HUES6 (cell line): ENCODE measurements around the gene ALG1.
"Not testable (repeated sequence)": the region's sequence is repeated elsewhere in the genome, so short reads cannot be mapped to it uniquely, and the experiment has no call there.

ENCODE experiments used
- H3K27ac ChIP-seq: 2 replicates; pipeline ENCODE4 v1.7.0; 2013; ENCODE audit warnings: low read depth, mild to moderate bottlenecking, low read length, inconsistent platforms
- H3K27me3 ChIP-seq: 2 replicates; pipeline ENCODE4 v1.6.1; 2013; ENCODE audit warnings: low read length; ENCODE audit not compliant: control insufficient read depth, insufficient read depth
- H3K36me3 ChIP-seq: 2 replicates; pipeline ENCODE4 v1.6.1; 2013; ENCODE audit warnings: low read length; ENCODE audit not compliant: control insufficient read depth, insufficient read depth
- H3K4me1 ChIP-seq: 2 replicates; pipeline ENCODE4 v1.6.1; 2013; ENCODE audit warnings: low read length; ENCODE audit not compliant: control insufficient read depth, insufficient read depth
- H3K4me3 ChIP-seq: 2 replicates; pipeline ENCODE4 v1.5.1; 2013; ENCODE audit warnings: low read depth, low read length
- H3K9ac ChIP-seq: one replicate; pipeline ENCODE4 v1.6.1; 2013; ENCODE audit warnings: mild to moderate bottlenecking, low read length
- H3K9me3 ChIP-seq: 2 replicates; pipeline ENCODE4 v1.6.1; 2013; ENCODE audit warnings: low read depth, low read length; ENCODE audit not compliant: control insufficient read depth, insufficient read depth

Gene ALG1

DNA sequence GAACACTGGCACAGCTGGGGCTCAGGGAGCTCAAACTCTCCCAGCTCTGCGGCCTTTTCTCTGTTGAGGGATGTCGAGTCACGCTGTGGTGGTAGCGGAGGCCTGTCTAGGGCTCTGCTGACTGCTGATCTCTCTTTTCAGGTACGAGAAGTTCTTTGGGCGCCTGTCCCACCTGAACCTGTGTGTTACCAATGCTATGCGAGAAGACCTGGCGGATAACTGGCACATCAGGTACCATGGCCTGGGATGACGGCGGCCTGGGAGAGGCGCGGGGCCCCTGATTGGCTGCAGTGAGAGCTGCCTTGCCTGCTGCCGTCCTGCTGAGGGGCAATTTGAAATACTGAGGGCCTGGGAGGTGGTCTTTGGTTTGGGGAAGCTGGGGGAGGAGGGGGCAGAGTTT lies 5.7 kb downstream of the ALG1 start:
- no peaks in the 10 kb centered on the region for H3K27me3 ChIP-seq
- H3K4me1 ChIP-seq: peaks cover 6% of the 10 kb centered on the region
- H3K9ac ChIP-seq: no peak overlapping the region
- peaks cover 38% of the 10 kb centered on the region for H3K36me3 ChIP-seq
- H3K27ac ChIP-seq: no peak overlapping the region
- H3K9me3 ChIP-seq: no peaks in the 10 kb centered on the region
- H3K4me3 ChIP-seq: no peak overlapping the region

DNA sequence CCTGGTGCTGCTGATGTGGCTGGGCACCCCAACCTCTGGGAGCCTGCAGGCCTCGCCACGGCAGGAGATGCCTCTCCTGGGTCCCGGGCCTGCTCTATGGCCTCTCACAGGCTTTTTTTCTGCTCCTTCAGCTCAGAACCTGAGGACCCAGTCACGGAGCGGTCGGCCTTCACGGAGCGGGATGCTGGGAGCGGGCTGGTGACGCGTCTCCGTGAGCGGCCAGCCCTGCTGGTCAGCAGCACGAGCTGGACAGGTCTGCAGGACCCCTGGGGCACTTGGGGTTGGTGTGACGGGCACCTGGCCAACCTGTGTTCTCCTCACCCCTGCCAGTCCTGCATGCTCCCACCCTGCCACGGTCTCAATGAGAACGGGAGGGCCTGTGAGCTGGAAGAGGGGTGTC lies 7.0 kb downstream of the ALG1 start:
- Histone ChIP-seq H3K9ac (no peak overlapping the region), H3K4me3 (no peak overlapping the region), H3K27me3 (no peaks in the 10 kb centered on the region), H3K9me3 (no peaks in the 10 kb centered on the region), H3K4me1 (no peaks in the 10 kb centered on the region), H3K27ac (no peak overlapping the region), H3K36me3 (peaks cover 34% of the 10 kb centered on the region)

DNA sequence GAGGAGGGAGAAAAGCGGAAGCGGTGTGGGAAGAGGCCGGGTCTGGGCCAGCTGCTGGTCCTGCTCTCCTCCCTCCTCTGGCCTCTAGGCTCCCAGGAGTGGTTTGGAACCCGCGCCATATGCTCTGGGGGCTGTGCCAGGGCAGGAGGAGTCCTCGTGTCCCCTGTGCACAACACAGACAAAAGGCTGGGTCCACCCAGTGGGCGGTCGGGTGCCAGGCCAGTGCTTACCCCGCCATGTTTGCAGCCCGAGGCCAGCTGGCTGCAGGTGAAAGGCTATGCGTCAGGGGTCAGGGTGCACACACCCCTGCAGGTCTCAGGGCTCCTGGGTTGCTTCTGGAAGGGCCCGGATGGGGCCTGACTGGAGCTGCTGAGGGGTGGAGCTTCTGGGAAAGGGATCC lies 8.8 kb downstream of the ALG1 start:
- H3K4me3 ChIP-seq, H3K27me3 ChIP-seq, H3K9ac ChIP-seq, H3K4me1 ChIP-seq, H3K27ac ChIP-seq, H3K9me3 ChIP-seq: not testable (repeated sequence)
- peaks cover 30% of the 10 kb centered on the region for H3K36me3 ChIP-seq

DNA sequence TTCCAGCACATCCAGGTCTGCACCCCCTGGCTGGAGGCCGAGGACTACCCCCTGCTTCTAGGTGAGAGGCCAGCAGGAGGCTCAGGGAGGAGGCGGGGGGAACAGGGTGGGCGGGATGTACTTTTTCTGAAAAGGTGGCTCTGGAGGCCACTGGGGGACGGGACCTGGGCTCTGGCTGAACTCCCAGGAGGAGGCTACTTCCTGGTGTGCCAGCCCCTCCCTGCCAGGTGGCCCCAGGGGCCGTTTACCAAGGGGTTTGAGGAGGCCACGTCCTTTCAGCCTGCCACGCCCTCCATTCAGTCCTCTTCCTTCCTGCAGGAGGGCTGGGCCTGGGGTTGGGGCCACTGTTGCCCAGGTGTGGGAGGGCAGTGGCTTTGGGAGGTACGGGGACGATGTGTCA lies 9.4 kb downstream of the ALG1 start:
- not testable (repeated sequence) for H3K9ac ChIP-seq, H3K27ac ChIP-seq, H3K9me3 ChIP-seq, H3K27me3 ChIP-seq, H3K4me3 ChIP-seq, H3K4me1 ChIP-seq
- H3K36me3 ChIP-seq: peaks cover 27% of the 10 kb centered on the region

DNA sequence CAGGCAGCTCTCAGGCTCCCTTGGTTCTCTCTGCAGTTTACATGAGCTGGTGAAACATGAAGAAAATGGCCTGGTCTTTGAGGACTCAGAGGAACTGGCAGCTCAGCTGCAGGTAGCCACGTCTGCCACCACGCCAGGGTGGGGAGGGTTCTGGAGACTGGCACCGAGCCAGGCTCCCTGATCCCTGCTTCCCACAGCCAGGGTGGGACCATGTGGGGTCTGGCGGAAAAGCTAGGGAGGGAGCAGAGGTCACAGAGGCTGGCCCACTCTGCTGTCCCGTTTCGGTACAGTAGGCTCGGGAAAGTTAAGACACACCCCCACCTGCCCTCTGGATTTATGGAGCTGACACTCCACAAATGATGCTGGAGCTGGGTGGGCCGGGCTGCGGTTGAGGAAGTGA lies 12.0 kb downstream of the ALG1 start:
- H3K4me1 ChIP-seq, H3K9ac ChIP-seq, H3K9me3 ChIP-seq, H3K27ac ChIP-seq, H3K4me3 ChIP-seq, H3K27me3 ChIP-seq: not testable (repeated sequence)
- peaks cover 27% of the 10 kb centered on the region for H3K36me3 ChIP-seq

DNA sequence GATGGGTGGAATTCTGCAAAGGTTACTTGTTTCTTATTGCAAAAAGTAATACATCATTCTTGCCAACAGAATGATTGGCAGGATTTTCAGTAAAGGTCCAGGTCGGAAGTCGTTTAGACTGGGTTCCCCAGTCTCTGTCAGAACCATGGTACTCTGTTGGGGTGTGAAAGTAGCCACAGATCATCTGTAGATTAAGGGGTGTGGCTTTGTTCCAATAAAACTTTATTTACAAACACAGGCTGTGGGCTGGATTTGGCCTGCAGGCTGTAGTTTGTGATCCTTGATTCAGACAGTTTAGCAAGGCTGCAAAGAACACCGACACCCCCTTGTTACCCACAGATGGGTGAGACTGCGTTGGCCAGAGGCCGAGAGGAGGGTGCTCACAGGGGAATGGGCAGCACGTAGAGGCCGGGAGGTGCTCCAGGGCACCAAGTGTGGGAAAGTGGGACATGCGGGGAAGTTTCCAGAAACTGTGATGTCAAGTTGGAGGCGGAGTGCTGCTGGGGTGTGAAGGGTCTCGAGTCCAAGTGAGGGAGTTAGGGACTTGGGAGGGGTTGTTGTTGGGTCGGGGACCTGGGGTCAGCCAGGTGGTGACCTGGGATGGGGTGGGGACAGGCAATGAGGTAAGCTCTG lies 12.6 kb downstream of the ALG1 start:
- H3K9ac ChIP-seq, H3K27me3 ChIP-seq, H3K4me3 ChIP-seq, H3K27ac ChIP-seq, H3K4me1 ChIP-seq, H3K9me3 ChIP-seq: not testable (repeated sequence)
- peaks cover 31% of the 10 kb centered on the region for H3K36me3 ChIP-seq

DNA sequence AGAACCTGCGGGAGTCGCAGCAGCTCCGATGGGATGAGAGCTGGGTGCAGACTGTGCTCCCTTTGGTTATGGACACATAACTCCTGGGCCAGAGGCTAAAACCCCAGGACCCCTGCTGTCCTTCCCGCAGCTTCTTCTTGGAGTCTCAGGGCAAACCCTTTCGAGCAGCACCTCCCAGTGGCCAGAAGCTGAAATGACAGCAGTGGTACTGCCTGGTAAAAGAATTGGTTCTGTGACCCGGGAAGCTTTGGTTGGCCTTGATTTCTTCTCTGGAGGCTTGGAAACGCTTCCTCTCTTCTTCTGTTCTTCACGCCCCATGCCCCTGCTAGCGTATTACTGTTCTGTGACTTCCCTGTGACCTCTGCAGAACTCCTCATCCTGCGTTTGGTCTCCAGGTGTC lies 13.2 kb downstream of the ALG1 start:
- not testable (repeated sequence) for H3K9ac ChIP-seq, H3K4me3 ChIP-seq, H3K4me1 ChIP-seq, H3K27me3 ChIP-seq, H3K27ac ChIP-seq, H3K9me3 ChIP-seq
- peaks cover 34% of the 10 kb centered on the region for H3K36me3 ChIP-seq

DNA sequence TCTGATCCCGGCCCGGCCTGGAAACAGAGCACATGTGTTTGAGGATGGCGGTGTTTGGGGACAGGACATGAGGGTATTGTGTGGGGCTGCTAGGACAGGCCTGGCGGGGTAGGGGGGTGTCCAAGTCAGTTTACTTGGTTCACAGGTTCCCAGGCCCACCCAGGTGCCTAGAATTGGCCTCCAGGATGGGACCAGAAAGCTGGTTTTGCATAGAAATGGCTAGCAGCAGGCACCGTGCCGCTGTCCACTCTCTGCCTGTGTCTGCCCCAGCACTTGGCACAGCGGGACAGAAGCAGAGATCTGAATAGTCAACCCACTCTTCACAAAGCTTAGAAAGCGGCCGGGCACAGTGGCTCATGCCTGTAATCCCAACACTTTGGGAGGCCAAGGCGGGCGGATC lies 14.1 kb downstream of the ALG1 start:
- not testable (repeated sequence) for H3K9me3 ChIP-seq, H3K4me3 ChIP-seq, H3K27me3 ChIP-seq, H3K9ac ChIP-seq, H3K4me1 ChIP-seq, H3K27ac ChIP-seq
- H3K36me3 ChIP-seq: peaks cover 43% of the 10 kb centered on the region

DNA sequence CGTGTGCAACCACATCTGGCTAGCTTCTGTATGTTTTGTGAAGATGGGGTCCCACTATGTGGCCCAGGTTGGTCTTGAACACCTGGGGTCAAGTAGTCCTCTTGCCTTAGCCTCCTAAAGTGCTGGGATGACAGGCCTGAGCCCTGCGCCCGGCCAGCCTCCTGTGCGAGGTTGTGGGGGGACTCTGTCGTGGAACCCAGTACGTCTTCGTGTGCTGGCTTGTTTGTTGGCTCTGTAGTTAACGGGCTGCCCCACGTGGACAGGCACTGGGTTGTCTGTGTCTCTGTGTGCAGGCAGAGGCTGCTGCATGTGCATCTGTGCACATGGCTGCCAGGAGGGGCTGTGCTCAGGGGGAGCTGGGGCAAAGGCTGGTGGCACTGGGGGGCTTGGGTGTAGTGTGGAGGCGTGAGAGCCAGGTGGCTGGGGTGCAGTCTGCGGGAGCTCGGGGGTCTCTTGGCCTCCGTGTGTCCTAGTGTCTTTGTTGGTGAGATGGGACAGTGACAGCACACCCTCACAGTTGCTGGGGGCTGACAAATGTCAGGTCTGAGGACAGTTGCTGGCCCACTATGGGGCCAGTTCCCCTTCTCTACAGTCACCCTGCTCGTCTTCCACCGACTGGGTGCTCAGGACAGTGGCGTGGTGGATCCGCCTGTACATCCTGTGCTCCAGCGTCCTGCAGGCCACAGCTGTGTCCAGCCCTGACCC lies 16.6 kb downstream of the ALG1 start:
- H3K27ac ChIP-seq, H3K9ac ChIP-seq, H3K4me3 ChIP-seq, H3K27me3 ChIP-seq, H3K4me1 ChIP-seq, H3K9me3 ChIP-seq: not testable (repeated sequence)
- peaks cover 44% of the 10 kb centered on the region for H3K36me3 ChIP-seq

DNA sequence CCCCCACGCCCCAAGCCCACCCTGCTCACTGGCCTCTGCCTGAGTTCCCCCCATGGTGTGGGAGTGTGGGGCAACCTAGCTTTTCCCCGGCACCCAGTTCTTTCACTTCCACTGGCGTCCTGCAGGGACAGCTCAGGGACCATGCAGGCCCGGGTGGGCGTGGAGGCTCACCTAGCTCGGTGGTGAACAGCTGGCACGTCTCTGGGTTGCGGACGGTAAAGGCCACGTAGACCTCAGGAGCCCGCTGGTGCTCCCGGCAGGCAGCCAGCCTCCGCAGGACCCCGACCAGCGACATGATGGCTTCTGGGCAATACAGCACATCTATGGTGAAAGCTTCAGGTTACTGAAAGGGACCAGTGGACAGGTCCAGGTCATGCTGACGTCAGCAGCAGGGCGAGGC lies 17.3 kb downstream of the ALG1 start:
- peaks cover 44% of the 10 kb centered on the region for H3K36me3 ChIP-seq
- H3K9me3 ChIP-seq, H3K9ac ChIP-seq, H3K4me1 ChIP-seq, H3K27ac ChIP-seq, H3K27me3 ChIP-seq, H3K4me3 ChIP-seq: not testable (repeated sequence)

DNA sequence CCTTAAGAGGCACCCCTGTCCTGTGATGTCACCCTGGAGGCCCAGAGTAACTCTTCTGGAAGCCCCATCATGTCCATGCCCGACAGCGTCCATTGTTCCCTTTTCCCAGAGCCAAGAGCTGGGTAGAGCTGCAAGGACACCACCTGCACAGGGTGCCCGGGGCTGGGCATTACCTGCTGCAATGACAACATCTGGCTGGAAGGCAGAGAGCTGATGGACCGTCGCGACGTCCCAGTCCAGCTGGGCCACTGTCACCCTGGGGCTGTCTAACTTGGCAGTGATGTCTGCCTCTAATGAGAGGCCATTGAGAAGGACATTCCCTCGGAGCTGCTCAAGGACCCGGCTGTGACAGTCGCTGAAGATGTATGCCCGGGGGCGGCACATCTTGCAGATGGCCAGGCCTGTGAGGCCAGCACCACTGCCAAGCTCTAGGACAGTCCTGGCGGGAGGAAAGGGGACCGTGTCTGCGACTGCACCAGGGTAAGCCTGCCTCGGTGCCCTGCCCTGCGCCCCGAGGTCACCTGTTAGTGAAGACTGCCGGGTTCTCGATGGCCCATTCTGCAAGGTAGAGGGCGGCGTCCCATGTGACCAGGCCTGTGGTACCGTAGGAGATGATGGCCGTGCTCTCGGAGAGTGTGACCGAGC lies 18.4 kb downstream of the ALG1 start:
- not testable (repeated sequence) for H3K27ac ChIP-seq, H3K27me3 ChIP-seq, H3K9ac ChIP-seq, H3K4me1 ChIP-seq, H3K9me3 ChIP-seq, H3K4me3 ChIP-seq
- peaks cover 42% of the 10 kb centered on the region for H3K36me3 ChIP-seq
